ENCODE data around the gene PRAC1. TPM values are rescaled to one million over a fixed set of nuclear protein-coding genes. Genes with fewer than 3 reads are reported as not detected.
"Not testable (repeated sequence)": the region's sequence is repeated elsewhere in the genome, so short reads cannot be mapped to it uniquely, and the experiment has no call there.

PRAC1 gene
- total RNA-seq, 2 experiments from 2014 or later: not detected

GRCh38 chr17:48716549-48716948 lies 5.8 kb downstream of the PRAC1 start:
- CTCF ChIA-PET: interaction anchor here (0.9 to 2.7 kb wide), 5 partner anchors 21 to 162 kb away, joined by 3 to 16 read pairs (median 5); no protein-coding TSS in a partner anchor
- H3K27ac Mint-ChIP-seq; ATAC-seq; H3K4me3 Mint-ChIP-seq; H3K9me3 Mint-ChIP-seq (ENCODE audit: insufficient read depth); DNase-seq; H3K36me3 Mint-ChIP-seq (ENCODE audit: low read depth); POLR2A ChIA-PET: not testable (repeated sequence)
- Mint-ChIP-seq H3K27me3 (ENCODE audit: low read depth) (peaks cover 51% of the 10 kb centered on the region), H3K4me1 (ENCODE audit: low read depth) (peaks cover 11% of the 10 kb centered on the region)

GRCh38 chr17:48715496-48716399 lies 6.6 kb downstream of the PRAC1 start:
- DNase-seq (no peak), ATAC-seq (no peak)
- Mint-ChIP-seq H3K36me3 (ENCODE audit: low read depth) (peaks cover 4% of the 10 kb centered on the region), H3K27ac (no peak overlapping the region), H3K4me3 (no peak overlapping the region), H3K27me3 (ENCODE audit: low read depth) (peaks cover 49% of the 10 kb centered on the region), H3K9me3 (ENCODE audit: insufficient read depth) (no peaks in the 10 kb centered on the region), H3K4me1 (ENCODE audit: low read depth) (peaks cover 11% of the 10 kb centered on the region)
- ChIA-PET CTCF (interaction anchor here (1.0 to 2.7 kb wide), 3 partner anchors 8 to 75 kb away, joined by 3 to 16 read pairs (median 7); partner anchors contain the start of gene PRAC2), POLR2A (no interaction called here)

DNA sequence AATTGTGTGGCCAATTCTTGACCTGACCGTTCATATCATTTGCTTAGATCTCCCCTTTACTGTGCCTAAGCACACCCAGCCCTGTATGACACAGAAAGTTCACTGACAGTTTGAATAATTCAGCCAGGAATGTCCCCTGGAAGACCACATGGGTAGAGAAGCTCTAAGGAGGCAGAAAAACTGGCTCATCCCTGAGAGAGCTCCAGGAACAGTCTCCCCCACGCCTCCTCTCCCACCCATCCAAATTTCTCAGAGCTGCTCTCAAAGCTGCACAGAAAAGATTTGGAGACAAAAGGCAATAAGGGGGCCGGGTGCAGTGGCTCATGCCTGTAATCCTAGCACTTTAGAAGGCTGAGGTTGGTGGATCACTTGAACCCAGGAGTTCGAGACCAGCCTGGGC lies 11.2 kb downstream of the PRAC1 start:
- ATAC-seq: no peak
- H3K9me3 Mint-ChIP-seq (ENCODE audit: insufficient read depth): no peaks in the 10 kb centered on the region
- POLR2A ChIA-PET: no interaction called here
- H3K4me1 Mint-ChIP-seq (ENCODE audit: low read depth): no peaks in the 10 kb centered on the region
- H3K36me3 Mint-ChIP-seq (ENCODE audit: low read depth): no peaks in the 10 kb centered on the region
- peaks cover 46% of the 10 kb centered on the region for H3K27me3 Mint-ChIP-seq (ENCODE audit: low read depth)
- no peak overlapping the region for H3K4me3 Mint-ChIP-seq
- CTCF ChIA-PET: interaction anchor here (2.4 kb wide), 1 partner anchor 13 kb away, joined by 6 read pairs; the partner anchor contains the start of gene PRAC2
- DNase-seq: no peak
- H3K27ac Mint-ChIP-seq: no peak overlapping the region

DNA sequence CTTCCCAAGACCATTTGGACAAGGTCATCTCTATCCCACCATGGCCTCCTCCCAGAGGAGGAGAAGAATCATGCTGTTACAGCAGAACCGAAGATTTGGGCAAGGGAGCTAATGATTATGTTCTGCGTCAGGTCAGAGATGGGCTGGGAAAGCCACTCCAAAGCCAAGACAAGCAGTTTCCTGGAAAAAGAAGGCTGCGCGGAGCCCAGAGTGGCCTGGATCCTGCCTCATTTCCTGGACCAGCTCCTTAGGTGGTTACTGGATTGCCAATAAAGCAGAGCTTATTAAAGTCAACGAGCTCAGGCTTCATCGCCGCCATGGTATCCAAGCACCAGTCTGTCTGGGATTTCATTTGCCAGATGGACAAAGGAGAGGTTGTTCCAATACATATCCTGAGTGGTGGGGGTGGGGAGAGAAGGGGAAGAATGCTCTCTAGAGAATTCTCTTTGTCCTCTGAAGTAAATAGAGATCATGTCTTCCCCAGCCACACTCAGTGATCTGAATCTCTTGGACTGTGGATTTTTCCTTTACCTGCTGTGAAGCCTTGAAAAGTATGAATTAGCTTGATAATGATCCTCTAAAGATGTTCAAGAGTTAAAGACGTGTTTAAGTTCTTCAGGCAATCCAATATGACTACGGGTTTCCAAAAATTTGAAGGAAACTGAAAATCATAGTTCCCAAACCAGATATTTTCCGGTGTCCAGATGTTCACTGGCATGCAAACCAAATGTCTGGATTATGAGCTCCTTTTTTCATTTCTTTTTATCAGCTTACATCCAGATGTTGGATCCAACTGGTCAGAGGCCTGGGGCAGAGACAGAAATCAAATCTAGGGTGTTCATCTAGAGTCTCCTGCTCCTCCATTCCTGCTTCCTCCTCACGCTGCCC lies 17.7 kb downstream of the PRAC1 start:
- H3K4me1 Mint-ChIP-seq (ENCODE audit: low read depth): no peaks in the 10 kb centered on the region
- ATAC-seq (no peak), DNase-seq (no peak)
- no peaks in the 10 kb centered on the region for H3K9me3 Mint-ChIP-seq (ENCODE audit: insufficient read depth)
- ChIA-PET CTCF (interaction anchor here (0.7 to 5.3 kb wide), 7 partner anchors 19 to 180 kb away, joined by 3 to 35 read pairs (median 5); partner anchors contain the start of genes HOXB8 and PRAC2), POLR2A (no interaction called here)
- H3K27me3 Mint-ChIP-seq (ENCODE audit: low read depth): peaks cover 63% of the 10 kb centered on the region
- no peak overlapping the region for H3K4me3 Mint-ChIP-seq
- no peaks in the 10 kb centered on the region for H3K36me3 Mint-ChIP-seq (ENCODE audit: low read depth)
- H3K27ac Mint-ChIP-seq: no peak overlapping the region

GRCh38 chr17:48701864-48702532 lies 20.3 kb downstream of the PRAC1 start:
- Mint-ChIP-seq H3K9me3 (ENCODE audit: insufficient read depth) (no peaks in the 10 kb centered on the region), H3K27ac (no peak overlapping the region), H3K4me1 (ENCODE audit: low read depth) (no peaks in the 10 kb centered on the region), H3K4me3 (no peak overlapping the region), H3K36me3 (ENCODE audit: low read depth) (no peaks in the 10 kb centered on the region), H3K27me3 (ENCODE audit: low read depth) (peaks cover 55% of the 10 kb centered on the region)
- ChIA-PET CTCF (interaction anchor here (5.3 kb wide), 1 partner anchor 23 kb away, joined by 35 read pairs; no protein-coding TSS in a partner anchor), POLR2A (no interaction called here)
- no peak for ATAC-seq
- DNase-seq: no peak

- H3K27ac Mint-ChIP-seq: no peak overlapping the region
- ATAC-seq: no peak
- no peaks in the 10 kb centered on the region for H3K36me3 Mint-ChIP-seq (ENCODE audit: low read depth)
- no peak for DNase-seq
- H3K27me3 Mint-ChIP-seq (ENCODE audit: low read depth): peaks cover 27% of the 10 kb centered on the region
- CTCF ChIA-PET: interaction anchor here (1.0 to 3.4 kb wide), 3 partner anchors 14 to 186 kb away, joined by 5 to 12 read pairs (median 6); no protein-coding TSS in a partner anchor
- no peaks in the 10 kb centered on the region for H3K4me1 Mint-ChIP-seq (ENCODE audit: low read depth)
- H3K4me3 Mint-ChIP-seq: no peak overlapping the region
- POLR2A ChIA-PET: no interaction called here
- H3K9me3 Mint-ChIP-seq (ENCODE audit: insufficient read depth): no peaks in the 10 kb centered on the region
These were observed 29.1 kb downstream of the PRAC1 start for GRCh38 chr17:48693178-48693577.

GRCh38 chr17:48692049-48692448 lies 30.3 kb downstream of the PRAC1 start:
- H3K36me3 Mint-ChIP-seq (ENCODE audit: low read depth): no peaks in the 10 kb centered on the region
- ChIA-PET CTCF (interaction anchor here (1.0 to 1.8 kb wide), 2 partner anchors 13 to 187 kb away, joined by 5 to 6 read pairs; no protein-coding TSS in a partner anchor), POLR2A (no interaction called here)
- no peak overlapping the region for H3K27ac Mint-ChIP-seq
- no peak overlapping the region for H3K4me3 Mint-ChIP-seq
- ATAC-seq (no peak), DNase-seq (no peak)
- no peaks in the 10 kb centered on the region for H3K9me3 Mint-ChIP-seq (ENCODE audit: insufficient read depth)
- H3K4me1 Mint-ChIP-seq (ENCODE audit: low read depth): no peaks in the 10 kb centered on the region
- H3K27me3 Mint-ChIP-seq (ENCODE audit: low read depth): peaks cover 22% of the 10 kb centered on the region

DNA sequence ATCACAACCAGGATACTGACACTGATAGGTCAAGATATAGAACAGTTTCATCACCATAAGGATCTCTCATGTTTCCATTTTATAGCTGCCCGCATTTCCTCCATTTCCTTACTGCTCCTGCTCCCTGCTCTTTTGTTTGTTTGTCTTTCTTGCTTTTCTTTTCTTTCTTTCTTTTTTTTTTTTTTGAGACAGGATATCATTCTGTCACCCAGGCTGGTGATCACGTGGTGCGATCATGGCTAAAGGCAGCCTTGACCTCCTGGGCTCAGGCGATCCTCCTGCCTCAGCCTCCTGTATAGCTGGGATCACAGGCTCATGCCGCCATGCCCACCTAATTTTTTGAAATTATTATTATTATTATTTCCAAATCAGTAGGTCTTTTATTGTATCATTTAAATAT lies 31.7 kb downstream of the PRAC1 start:
- POLR2A ChIA-PET: no interaction called here
- Mint-ChIP-seq H3K4me3 (no peak overlapping the region), H3K4me1 (ENCODE audit: low read depth) (no peaks in the 10 kb centered on the region), H3K27ac (no peak overlapping the region), H3K27me3 (ENCODE audit: low read depth) (peaks cover 15% of the 10 kb centered on the region), H3K9me3 (ENCODE audit: insufficient read depth) (no peaks in the 10 kb centered on the region), H3K36me3 (ENCODE audit: low read depth) (no peaks in the 10 kb centered on the region)
- CTCF ChIA-PET: interaction anchor here (5.0 kb wide), 1 partner anchor 11 kb away, joined by 33 read pairs; no protein-coding TSS in a partner anchor
- ATAC-seq: no peak
- no peak for DNase-seq

DNA sequence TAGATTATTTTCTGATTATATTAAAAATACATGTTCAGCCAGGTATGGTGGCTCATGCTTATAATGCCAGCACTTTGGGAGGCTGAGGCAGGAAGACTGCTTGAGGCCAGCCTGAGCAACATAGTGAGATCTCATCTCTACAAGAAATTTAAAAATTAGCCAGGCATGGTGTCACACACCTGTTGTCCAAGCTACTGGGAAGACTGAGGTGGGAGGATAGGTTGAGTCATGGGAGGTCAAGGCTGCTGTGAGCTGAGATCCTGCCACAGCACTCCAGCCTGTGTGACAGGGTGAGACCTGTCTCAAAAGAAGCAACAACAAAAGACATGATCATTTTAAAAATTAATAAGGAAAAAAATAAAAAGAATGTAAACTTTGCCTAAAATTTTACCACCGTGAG lies 40.7 kb downstream of the PRAC1 start:
- Mint-ChIP-seq H3K4me3 (no peak overlapping the region), H3K4me1 (ENCODE audit: low read depth) (peaks cover 2% of the 10 kb centered on the region), H3K36me3 (ENCODE audit: low read depth) (no peaks in the 10 kb centered on the region), H3K27me3 (ENCODE audit: low read depth) (peaks cover 47% of the 10 kb centered on the region), H3K27ac (no peak overlapping the region), H3K9me3 (ENCODE audit: insufficient read depth) (no peaks in the 10 kb centered on the region)
- ChIA-PET CTCF (interaction anchor here (0.9 to 1.4 kb wide), 4 partner anchors 10 to 351 kb away, joined by 3 to 5 read pairs (median 4); no protein-coding TSS in a partner anchor), POLR2A (no interaction called here)
- ATAC-seq: no peak
- no peak for DNase-seq

- CTCF ChIA-PET: interaction anchor here (0.6 to 4.4 kb wide), 70 partner anchors 8 to 601 kb away, joined by 3 to 78 read pairs (median 5); partner anchors contain the start of genes ATP5MC1, HOXB13, HOXB9 and PRAC1
- Mint-ChIP-seq H3K27ac (no peak overlapping the region), H3K4me1 (ENCODE audit: low read depth) (peaks cover 2% of the 10 kb centered on the region), H3K36me3 (ENCODE audit: low read depth) (no peaks in the 10 kb centered on the region), H3K27me3 (ENCODE audit: low read depth) (peaks cover 55% of the 10 kb centered on the region), H3K4me3 (no peak overlapping the region), H3K9me3 (ENCODE audit: insufficient read depth) (no peaks in the 10 kb centered on the region)
- ATAC-seq (no peak), DNase-seq (no peak)
- POLR2A ChIA-PET: no interaction called here
These were observed 42.8 kb downstream of the PRAC1 start for GRCh38 chr17:48679385-48680096.
